Ishikawa (cell line): ENCODE data around the gene GPBP1L1.
A peak's percentile ranks its signal among the peaks of the same experiment; 100 is the strongest.

ENCODE experiments used
- CEBPB ChIP-seq: IDR thresholded peaks from 2 replicates; pipeline ENCODE4 v1.6.1; 2012
- CREB1 ChIP-seq: IDR thresholded peaks from 2 replicates; pipeline ENCODE4 v1.6.1; 2012; ENCODE audit warnings: low read depth
- EGR1 ChIP-seq: IDR thresholded peaks from 2 replicates; pipeline ENCODE4 v1.6.1; 2012
- EP300 ChIP-seq: IDR thresholded peaks from 2 replicates; pipeline ENCODE4 v1.6.1; 2012; ENCODE audit warnings: borderline replicate concordance
- FOXM1 ChIP-seq: IDR thresholded peaks from 2 replicates; pipeline ENCODE4 v1.6.1; 2012; ENCODE audit warnings: low read depth, borderline replicate concordance
- MAX ChIP-seq: IDR thresholded peaks from 2 replicates; pipeline ENCODE4 v1.6.1; 2012
- NFIC ChIP-seq: IDR thresholded peaks from 2 replicates; pipeline ENCODE4 v1.6.1; 2012
- RAD21 ChIP-seq: IDR thresholded peaks from 2 replicates; pipeline ENCODE4 v1.6.1; 2012; ENCODE audit warnings: low read depth
- REST ChIP-seq: IDR thresholded peaks from 2 replicates; pipeline ENCODE4 v1.6.1; 2012; ENCODE audit warnings: low read depth, mild to moderate bottlenecking
- TAF1 ChIP-seq: IDR thresholded peaks from 2 replicates; pipeline ENCODE4 v1.6.1; 2012; ENCODE audit warnings: low read depth, mild to moderate bottlenecking
- TCF12 ChIP-seq: IDR thresholded peaks from 2 replicates; pipeline ENCODE4 v1.6.1; 2012; ENCODE audit warnings: low read depth
- TEAD4 ChIP-seq: IDR thresholded peaks from 2 replicates; pipeline ENCODE4 v1.6.1; 2012
- USF1 ChIP-seq: IDR thresholded peaks from 2 replicates; pipeline ENCODE4 v1.6.1; 2012
- YY1 ChIP-seq: IDR thresholded peaks from 2 replicates; pipeline ENCODE4 v1.6.1; 2012; ENCODE audit warnings: low read depth
- ZBTB7A ChIP-seq: IDR thresholded peaks from 2 replicates; pipeline ENCODE4 v1.6.1; 2012; ENCODE audit warnings: low read depth

GPBP1L1 gene

GRCh38 chr1:45686288-45687013 is at the start of gene GPBP1L1:
Gene GPBP1L1 (minus strand): TSS chr1:45686533. CDS start chr1:45659087, 27,446 bp downstream.
- TF ChIP-seq TAF1 (peak; percentile 62), TCF12 (peak; percentile 38; the same call in 1 of the 2 replicates), USF1 (no peak), EGR1 (0 out of 2 replicates have a peak, but pooled peaks have one; percentile 33), NFIC (0 out of 2 replicates have a peak, but pooled peaks have one; percentile 21), YY1 (peak; percentile 93), ZBTB7A (no peak; the same call in 1 of the 2 replicates)

- TF ChIP-seq ZBTB7A (no peak), REST (no peak), YY1 (no peak), TEAD4 (no peak), TAF1 (no peak), TCF12 (no peak), EP300 (no peak), USF1 (no peak), RAD21 (no peak), FOXM1 (no peak), EGR1 (no peak), NFIC (no peak), CEBPB (no peak)
Observed at GRCh38 chr1:45730780-45731319, 44.5 kb upstream of the GPBP1L1 start.

- no peak for TF ChIP-seq RAD21
- 0 out of 2 replicates have a peak, but pooled peaks have one; percentile 19 for TF ChIP-seq TEAD4
- TF ChIP-seq USF1, result no peak
- no peak for TF ChIP-seq TCF12
- no peak for TF ChIP-seq ZBTB7A
- TF ChIP-seq CEBPB, result peak; percentile 74
- TF ChIP-seq REST, result no peak
- TF ChIP-seq TAF1, result no peak
- no peak for TF ChIP-seq CREB1
- TF ChIP-seq YY1, result no peak
- TF ChIP-seq FOXM1, result no peak; the same call in 1 of the 2 replicates
- TF ChIP-seq NFIC, result no peak
- TF ChIP-seq MAX, result peak; percentile 40; the same call in 1 of the 2 replicates
- no peak for TF ChIP-seq EGR1
- TF ChIP-seq EP300, result no peak
Observed at GRCh38 chr1:45730075-45730779, 43.9 kb upstream of the GPBP1L1 start.

- TF ChIP-seq FOXM1 (no peak), NFIC (no peak), TCF12 (no peak), RAD21 (no peak), USF1 (no peak), ZBTB7A (no peak), EGR1 (no peak), MAX (no peak), TEAD4 (no peak), YY1 (no peak)
Observed at GRCh38 chr1:45723248-45723930, 37.1 kb upstream of the GPBP1L1 start.
